ENCODE data around the gene GNAT2. TPM values are rescaled to one million over a fixed set of nuclear protein-coding genes. Genes with fewer than 3 reads are reported as not detected.

Gene GNAT2
- total and polyA plus RNA-seq, 2 donors (not counting 3 experiments of a cell fraction or from before 2014, with no cell fraction given): not detected

- H3K79me2 ChIP-seq (ENCODE audit: control insufficient read depth, insufficient read depth, low read length): no peaks in the 10 kb centered on the region
- no peaks in the 10 kb centered on the region for H4K20me1 ChIP-seq (replicated peaks; ENCODE audit: control insufficient read depth, extremely low read depth, insufficient read depth, low read length)
- H3K36me3 ChIP-seq (ENCODE audit: control insufficient read depth in 2 of 2, extremely low read depth in 1 of 2, insufficient read depth in 2 of 2, low read length in 2 of 2): no peaks in the 10 kb centered on the region
- H3K9me3 ChIP-seq (replicated peaks; ENCODE audit: control insufficient read depth, insufficient read depth, low read length): no peaks in the 10 kb centered on the region
- H3K4me1 ChIP-seq (ENCODE audit: control insufficient read depth, extremely low read depth, insufficient read depth, low read length): peaks cover 15% of the 10 kb centered on the region
- dilution Hi-C loops (cut with MboI; ENCODE audit: extremely low pct_ligation_motif_present, low sequenced_read_pairs) (no loop called here), intact Hi-C loops (cut with micrococcal nuclease) (no loop called here)
- peak in 1 of 2 donors; percentile 20 for TF ChIP-seq CTCF (IDR thresholded peaks at IDR 0.05; ENCODE audit: extremely low read depth in 1 of 2, insufficient read depth in 1 of 2, low read depth in 1 of 2, low read length in 2 of 2)
- no peak for TF ChIP-seq FOS (IDR thresholded peaks at IDR 0.05; ENCODE audit: borderline replicate concordance, insufficient read depth, low read length)
- no peak for TF ChIP-seq POLR2A (IDR thresholded peaks at IDR 0.05; ENCODE audit: low read depth, low read length)
- no peak for TF ChIP-seq MYC (IDR thresholded peaks at IDR 0.05; ENCODE audit: low read depth, low read length)
- TF ChIP-seq MAX (IDR thresholded peaks at IDR 0.05; ENCODE audit: insufficient read depth, insufficient read length): no peak
- TF ChIP-seq GATA2 (IDR thresholded peaks at IDR 0.05; ENCODE audit: insufficient read depth, insufficient read length, low read depth, low read length): no peak
- no peak for TF ChIP-seq POLR2AphosphoS5 (IDR thresholded peaks at IDR 0.05; ENCODE audit: insufficient read depth, low read depth, low read length)
- no peaks in the 10 kb centered on the region for H3K27me3 ChIP-seq (ENCODE audit: control insufficient read depth in 2 of 2, insufficient read depth in 2 of 2, low read length in 2 of 2)
- H3K9ac ChIP-seq (replicated peaks; ENCODE audit: extremely low read depth, insufficient read depth, low read length): no peak overlapping the region
- no peaks in the 10 kb centered on the region for H3K9me1 ChIP-seq (replicated peaks; ENCODE audit: control insufficient read depth, extremely low read depth, insufficient read depth, low read length)
- H3K27ac ChIP-seq (ENCODE audit: insufficient read depth, low read depth, low read length): no peak overlapping the region
- ChIA-PET CTCF (interaction anchor here (1.3 kb wide), 1 partner anchor 14 kb away, joined by 7 read pairs; no protein-coding TSS in a partner anchor), POLR2A (no interaction called here)
- no TSS peak for BruUV-seq (replicated peaks)
- no peak overlapping the region for H3K4me3 ChIP-seq (replicated peaks in 1 of 3; ENCODE audit: insufficient read depth in 1 of 3, low read depth in 1 of 3, low read length in 3 of 3)
- FAIRE-seq (no peak), DNase-seq (ENCODE audit: low read depth, low spot score) (no peak)
- H3K4me2 ChIP-seq (ENCODE audit: insufficient read depth, low read length): no peak overlapping the region
- no peak overlapping the region for H2AFZ ChIP-seq (ENCODE audit: low read depth, low read length)
Observed at GRCh38 chr1:109598655-109599054, 20.8 kb downstream of the GNAT2 start.

Measured in endothelial cell of umbilical vein (primary cell).